ENCODE data around the gene PNLIP.

PNLIP gene

DNA sequence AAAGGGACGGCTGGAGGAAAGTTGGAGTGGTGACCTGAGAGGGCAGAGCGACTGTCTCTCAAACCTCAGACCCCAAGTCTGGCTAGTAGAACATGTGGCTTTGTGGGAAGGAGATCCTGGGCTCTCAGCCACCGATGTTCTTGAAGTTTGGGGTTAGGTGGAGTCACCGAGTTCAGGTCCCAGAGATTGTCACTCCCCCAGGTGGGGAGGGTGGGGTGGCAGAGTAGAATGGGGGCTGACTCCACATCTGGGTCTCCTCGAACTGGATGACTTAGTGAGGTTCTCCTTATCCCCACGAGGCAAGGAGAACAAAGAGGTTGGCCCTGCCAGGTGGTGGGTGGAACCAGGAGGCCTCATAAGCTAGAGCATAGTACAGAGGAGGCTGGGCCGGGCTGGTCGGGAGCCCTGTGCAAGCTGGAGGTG is 60.3 kb downstream of the PNLIP start:
- TF ChIP-seq ZFX (IDR thresholded peaks at IDR 0.05; ENCODE audit: borderline replicate concordance) = no peak
- TF ChIP-seq, protein P1, sequence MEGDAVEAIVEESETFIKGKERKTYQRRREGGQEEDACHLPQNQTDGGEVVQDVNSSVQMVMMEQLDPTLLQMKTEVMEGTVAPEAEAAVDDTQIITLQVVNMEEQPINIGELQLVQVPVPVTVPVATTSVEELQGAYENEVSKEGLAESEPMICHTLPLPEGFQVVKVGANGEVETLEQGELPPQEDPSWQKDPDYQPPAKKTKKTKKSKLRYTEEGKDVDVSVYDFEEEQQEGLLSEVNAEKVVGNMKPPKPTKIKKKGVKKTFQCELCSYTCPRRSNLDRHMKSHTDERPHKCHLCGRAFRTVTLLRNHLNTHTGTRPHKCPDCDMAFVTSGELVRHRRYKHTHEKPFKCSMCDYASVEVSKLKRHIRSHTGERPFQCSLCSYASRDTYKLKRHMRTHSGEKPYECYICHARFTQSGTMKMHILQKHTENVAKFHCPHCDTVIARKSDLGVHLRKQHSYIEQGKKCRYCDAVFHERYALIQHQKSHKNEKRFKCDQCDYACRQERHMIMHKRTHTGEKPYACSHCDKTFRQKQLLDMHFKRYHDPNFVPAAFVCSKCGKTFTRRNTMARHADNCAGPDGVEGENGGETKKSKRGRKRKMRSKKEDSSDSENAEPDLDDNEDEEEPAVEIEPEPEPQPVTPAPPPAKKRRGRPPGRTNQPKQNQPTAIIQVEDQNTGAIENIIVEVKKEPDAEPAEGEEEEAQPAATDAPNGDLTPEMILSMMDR (IDR thresholded peaks at IDR 0.05) = no peak
- no peak overlapping the region for H3K27ac ChIP-seq

DNA sequence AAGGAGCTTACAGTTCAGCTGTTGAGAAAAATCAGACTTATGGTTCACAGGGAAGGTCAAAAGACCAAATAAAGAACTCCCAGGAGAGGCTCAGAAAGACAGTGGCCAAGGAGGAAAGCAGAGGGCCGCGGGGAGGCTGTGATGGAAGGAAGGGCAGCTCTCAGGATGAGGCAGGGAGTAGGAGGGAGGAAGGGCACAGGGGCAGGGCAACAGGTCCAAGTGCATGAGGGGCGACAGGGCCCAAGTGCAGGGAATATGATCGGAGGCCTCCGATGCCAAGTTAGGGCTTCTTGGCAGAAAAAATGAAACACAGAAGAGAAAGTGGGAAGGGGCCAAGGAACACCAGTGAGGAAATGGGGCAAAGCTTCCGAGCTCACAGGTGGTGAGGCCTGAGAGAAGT is 61.6 kb downstream of the PNLIP start:
- TF ChIP-seq, protein P1 (IDR thresholded peaks at IDR 0.05) = no peak
- no peak for TF ChIP-seq ZFX (IDR thresholded peaks at IDR 0.05; ENCODE audit: borderline replicate concordance)
- H3K27ac ChIP-seq = no peak overlapping the region

DNA sequence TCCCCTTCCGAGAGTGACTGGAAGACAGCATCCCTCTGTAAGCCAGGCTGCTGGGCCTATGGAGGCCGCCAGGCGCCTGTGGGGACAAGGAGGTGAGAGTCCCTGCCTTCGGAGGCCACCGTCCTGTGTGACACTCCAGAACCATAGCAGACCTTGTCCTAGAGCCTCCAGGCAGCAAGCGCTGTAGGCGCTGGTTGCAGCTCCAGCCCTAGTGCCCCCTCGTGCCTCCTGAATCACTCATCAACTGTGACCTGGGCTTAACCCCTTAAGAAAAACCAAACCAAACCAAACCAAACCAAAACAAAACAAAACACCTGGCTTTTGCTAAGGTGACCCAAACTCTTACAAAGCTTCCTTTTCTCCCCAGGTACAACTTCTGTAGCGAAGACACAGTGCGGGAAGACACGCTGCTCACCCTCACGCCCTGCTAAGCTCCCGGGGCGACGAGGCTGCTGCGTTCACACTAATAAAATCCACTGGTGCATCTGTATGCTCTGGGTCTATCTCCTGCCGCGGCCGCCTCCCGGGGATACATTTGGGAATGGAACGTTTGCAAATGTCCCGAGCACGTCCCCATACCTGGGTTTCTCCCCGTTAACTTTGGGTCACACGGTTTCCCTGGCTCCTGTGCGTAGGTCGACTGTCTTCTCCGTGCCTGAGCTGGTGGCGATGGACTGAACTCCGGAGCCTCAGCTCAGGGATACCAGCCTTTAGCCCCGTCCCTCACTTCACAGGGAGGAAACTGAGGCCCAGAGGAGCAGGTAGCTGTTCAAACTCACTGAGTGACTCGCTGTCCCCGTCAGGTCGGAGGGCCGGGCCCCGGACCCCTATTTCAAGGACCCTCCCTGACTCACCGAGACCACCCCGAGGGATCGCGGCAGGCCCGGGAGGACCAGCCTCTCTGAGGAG is 63.2 kb downstream of the PNLIP start:
- H3K27ac ChIP-seq = no peak overlapping the region
- TF ChIP-seq, protein P1 (IDR thresholded peaks at IDR 0.05) = no peak
- TF ChIP-seq ZFX (IDR thresholded peaks at IDR 0.05; ENCODE audit: borderline replicate concordance) = no peak

DNA sequence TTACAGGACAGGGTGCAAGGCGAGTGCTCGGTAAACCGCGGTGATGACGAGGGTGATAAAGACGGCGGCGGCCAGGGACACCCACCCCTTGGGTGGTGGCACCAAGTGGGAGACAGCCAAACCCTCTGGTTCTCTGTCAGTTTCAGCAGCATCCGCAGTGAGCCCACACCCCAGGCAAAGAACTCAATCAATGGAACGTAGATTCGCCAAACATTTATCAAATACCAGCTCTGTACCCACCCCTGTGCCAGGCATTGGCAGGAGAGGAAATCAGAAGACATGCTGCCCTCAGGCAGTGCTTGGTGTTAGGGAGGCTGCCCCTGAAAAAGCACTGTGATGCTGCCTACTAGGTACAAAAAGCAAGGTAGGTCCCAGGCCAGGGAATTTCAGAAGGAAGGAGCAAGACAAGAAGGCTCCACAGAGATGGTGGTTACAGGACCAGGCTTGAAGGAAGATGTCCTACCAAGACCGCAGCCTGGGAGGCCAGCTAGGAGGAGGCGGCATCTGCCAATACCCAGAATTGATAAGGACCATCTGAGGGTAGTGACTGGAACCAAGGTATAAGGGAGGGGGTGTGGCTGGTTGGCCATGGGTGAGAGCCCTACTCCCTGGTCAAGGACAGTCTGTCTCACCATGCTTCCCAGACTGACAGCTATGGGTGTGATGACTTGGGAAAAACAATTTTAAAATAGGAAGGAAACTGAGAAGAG is 64.9 kb downstream of the PNLIP start:
- no peak overlapping the region for H3K27ac ChIP-seq
- TF ChIP-seq, protein P1 (IDR thresholded peaks at IDR 0.05) = no peak
- TF ChIP-seq ZFX (IDR thresholded peaks at IDR 0.05; ENCODE audit: borderline replicate concordance) = no peak

DNA sequence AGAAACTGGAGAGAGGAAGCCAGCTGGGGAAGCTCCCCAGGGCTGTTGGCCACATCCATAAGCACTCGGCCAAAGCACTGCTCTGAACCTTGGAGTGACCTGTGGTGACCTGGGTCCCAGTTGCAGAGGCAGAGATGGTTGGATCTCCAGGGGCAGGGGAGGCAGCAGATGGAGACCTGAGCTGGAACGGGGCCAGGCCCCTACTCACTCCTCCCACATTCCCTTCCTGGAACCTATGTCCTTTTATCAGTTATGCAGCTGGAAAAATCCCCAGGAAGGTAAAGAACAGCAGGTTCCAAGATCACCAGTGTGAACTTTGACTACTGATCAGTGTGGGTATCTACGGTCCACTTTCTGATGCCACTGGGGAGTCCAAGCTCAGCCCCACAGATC is 65.4 kb downstream of the PNLIP start:
- TF ChIP-seq ZFX (IDR thresholded peaks at IDR 0.05; ENCODE audit: borderline replicate concordance) = no peak
- TF ChIP-seq, protein P1 (IDR thresholded peaks at IDR 0.05) = no peak
- H3K27ac ChIP-seq = no peak overlapping the region

DNA sequence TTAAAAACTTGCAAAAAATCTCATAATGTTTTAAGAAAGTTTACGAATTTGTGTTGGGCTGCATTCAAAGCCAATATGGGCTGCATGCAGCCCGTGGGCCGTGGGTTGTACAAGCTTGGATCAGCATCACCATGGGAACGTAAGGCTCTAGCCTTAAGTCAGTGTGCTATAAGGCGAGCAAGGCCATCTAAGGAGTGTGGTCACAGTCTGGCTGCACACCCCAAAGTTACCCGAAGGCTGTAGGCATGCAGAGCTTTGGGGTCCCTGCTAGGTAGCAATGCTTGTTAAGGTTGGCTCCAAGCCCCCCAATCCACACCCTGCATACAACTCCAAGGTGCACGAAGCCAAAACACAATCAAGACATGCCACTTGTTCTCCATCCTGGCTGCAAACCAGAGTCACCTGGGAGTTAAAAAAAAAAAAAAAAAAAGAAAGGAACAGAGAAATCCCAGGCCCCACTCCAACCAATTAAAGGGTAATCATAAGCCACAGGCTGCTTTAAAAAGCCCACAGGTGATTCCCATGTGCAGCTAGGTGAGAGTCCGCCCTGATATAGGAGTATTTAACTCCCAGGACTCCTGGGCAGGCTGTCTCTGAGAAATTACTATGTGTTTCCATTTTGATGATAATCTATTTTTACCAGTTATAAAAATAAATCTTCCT is 66.5 kb downstream of the PNLIP start:
- no peak for TF ChIP-seq ZFX (IDR thresholded peaks at IDR 0.05; ENCODE audit: borderline replicate concordance)
- TF ChIP-seq, protein P1 (IDR thresholded peaks at IDR 0.05) = no peak
- H3K27ac ChIP-seq = no peak overlapping the region

All from 22Rv1 (cell line).